HepG2 (cell line): ENCODE data around the gene EPHX1. TPM values are rescaled to one million over a fixed set of nuclear protein-coding genes. Genes with fewer than 3 reads are reported as not detected.
A peak's percentile ranks its signal among the peaks of the same experiment; 100 is the strongest.

Experiments used
- ATAC-seq: fragments of 200-7000 bp; cut with Tn5 transposase; 3 replicates; pipeline ENCODE4 v1.9.1; 2020; ENCODE audit warnings: mild to moderate bottlenecking, moderate library complexity
- BruUV-seq: library from RNA; stranded (reverse); fragments of 400-500 nt; replicated peaks from 2 replicates; lab custom pipeline; 2021; lab: Mats Ljungman, UMichigan
- CTCF ChIA-PET: fragments of 300-600 bp; formaldehyde crosslinking; extraction: SDS; loops from one replicate; lab custom pipeline; 2021; ENCODE audit warnings: low total read pairs, inconsistent platforms, low intra/inter-chr PET ratio; lab: Yijun Ruan, JAX
- POLR2A ChIA-PET: fragments of 350-600 bp; sonication (Branson Sonifier 250); formaldehyde crosslinking; loops from one replicate; lab custom pipeline; 2020; ENCODE audit warnings: antibody characterized with exemption, inconsistent platforms; lab: Yijun Ruan, JAX
- DNase-seq: peaks from one replicate; pipeline ENCODE4 v3.0.0-alpha.2; 2015; ENCODE audit warnings: low spot score
- FAIRE-seq: peaks from 3 replicates; lab custom pipeline; 2011; peaks lifted over from hg19 to GRCh38; lab: Jason Lieb, UNC
- H2AFZ ChIP-seq: one replicate; pipeline ENCODE4 v1.6.1; 2011; ENCODE audit warnings: low read length, inconsistent platforms
- H3K27ac ChIP-seq: fragments of 300-600 bp; 3 replicates; pipeline ENCODE4 v1.8.0; 2011; ENCODE audit warnings: mixed run types, mild to moderate bottlenecking, mixed read lengths, low read length, inconsistent platforms; ENCODE audit not compliant: insufficient read depth; ENCODE audit errors: extremely low read length
- H3K27me3 ChIP-seq, 2 experiments: fragments of 200-600 bp in 1 of 2; 2 replicates in 1 of 2; 3 replicates in 1 of 2; pipeline versions ENCODE4 v1.6.0 to v1.8.0; 2011; ENCODE audit warnings: low read length in 2 of 2, mild to moderate bottlenecking in 2 of 2, moderate library complexity in 2 of 2, inconsistent platforms in 1 of 2; ENCODE audit not compliant: insufficient read depth in 2 of 2, control insufficient read depth in 1 of 2
- H3K36me3 ChIP-seq, 2 experiments: fragments of 200-600 bp in 1 of 2; replicated peaks in 1 of 2; 2 replicates in 1 of 2; 3 replicates in 1 of 2; pipeline versions ENCODE4 v1.5.1 to v1.8.0; 2011; ENCODE audit warnings: low read length in 2 of 2, inconsistent platforms in 1 of 2; ENCODE audit not compliant: insufficient read depth in 2 of 2, control insufficient read depth in 1 of 2
- H3K4me1 ChIP-seq: 2 replicates; pipeline ENCODE4 v1.5.1; 2012; ENCODE audit warnings: low read length, inconsistent platforms; ENCODE audit not compliant: insufficient read depth
- H3K4me2 ChIP-seq: 2 replicates; pipeline ENCODE4 v1.6.0; 2011; ENCODE audit warnings: low read depth, low read length, inconsistent platforms
- H3K4me3 ChIP-seq, 3 experiments: fragments of 200-600 bp in 1 of 3; sonication (generic), shearing (Covaris generic) in 1 of 3; replicated peaks in 1 of 3; 2 replicates each; pipeline ENCODE4 v1.5.1; 2011 to 2016; ENCODE audit warnings: low read length in 3 of 3, inconsistent platforms in 2 of 3, low read depth in 2 of 3, mild to moderate bottlenecking in 2 of 3, control low read depth in 1 of 3, mixed read lengths in 1 of 3; ENCODE audit not compliant: insufficient read depth in 1 of 3
- H3K79me2 ChIP-seq: one replicate; pipeline ENCODE4 v1.6.1; 2011; ENCODE audit warnings: low read length, inconsistent platforms; ENCODE audit not compliant: insufficient read depth
- H3K9ac ChIP-seq: 2 replicates; pipeline ENCODE4 v1.6.0; 2011; ENCODE audit warnings: mild to moderate bottlenecking, low read depth, low read length, inconsistent platforms; ENCODE audit not compliant: insufficient read depth
- H3K9me3 ChIP-seq: 2 replicates; pipeline ENCODE4 v1.5.1; 2012; ENCODE audit warnings: mild to moderate bottlenecking, low read length
- H4K20me1 ChIP-seq: 2 replicates; pipeline ENCODE4 v1.6.0; 2011; ENCODE audit warnings: inconsistent platforms, mild to moderate bottlenecking, low read length, moderate library complexity; ENCODE audit not compliant: insufficient read depth
- IKZF4 ChIP-seq: sonication (generic); formaldehyde crosslinking; IDR thresholded peaks from 2 replicates; pipeline ENCODE4 v1.5.1; 2020; ENCODE audit warnings: borderline replicate concordance, mild to moderate bottlenecking, low read depth, missing genetic modification reagents; ENCODE audit errors: not compliant biosample characterization
- SNAI1 ChIP-seq: sonication (generic); formaldehyde crosslinking; IDR thresholded peaks from 2 replicates; pipeline ENCODE4 v1.5.0; 2020; ENCODE audit warnings: mild to moderate bottlenecking, missing genetic modification reagents, borderline replicate concordance
- TIGD3 ChIP-seq: sonication (generic); formaldehyde crosslinking; IDR thresholded peaks from 2 replicates; pipeline ENCODE4 v1.5.1; 2020; ENCODE audit warnings: mild to moderate bottlenecking, missing genetic modification reagents, borderline replicate concordance
- ZFP91 ChIP-seq: sonication (generic); formaldehyde crosslinking; IDR thresholded peaks from 2 replicates; pipeline ENCODE4 v1.9.0; 2022; ENCODE audit warnings: missing genetic modification reagents, mild to moderate bottlenecking, borderline replicate concordance
- ZNF589 ChIP-seq: sonication (generic); formaldehyde crosslinking; conservative IDR thresholded peaks from 2 replicates; pipeline ENCODE4 v1.8.0; 2022; ENCODE audit warnings: mild to moderate bottlenecking, moderate library complexity, missing genetic modification reagents
- WGBS: methylation state at CpG from one replicate; pipeline ENCODE4 v1.1.6; 2017; ENCODE audit warnings: low lambda C conversion rate; 5-methylcytosine and 5-hydroxymethylcytosine counted together
- in situ Hi-C: cut with HindIII; loops from 2 replicates; pipeline ENCODE4 v1.10.0; 2017; ENCODE audit warnings: low pct_unique_long_range_greater_than_20kb; ENCODE audit not compliant: extremely low pct_ligation_motif_present
- intact Hi-C: fragments of 100-400 bp; cut with micrococcal nuclease; formaldehyde crosslinking; loops from one replicate; pipeline ENCODE4 v1.10.0; 2022; ENCODE audit not compliant: unreplicated experiment
- polyA plus RNA-seq, 8 experiments: library from polyadenylated mRNA; depleted of rRNA in 3 of 8; stranded (reverse) in 7 of 8; unstranded in 1 of 8; fragments of >200 nt; fragmentation: Illumina TruSeq in 4 of 8; extraction: Trizol in 4 of 8; gene quantifications; 2 replicates each; pipeline versions ENCODE4 v1.2.1 to v1.2.3, GENCODE V29; 2011 to 2016; ENCODE audit warnings: low read depth in 4 of 8, missing spikeins in 1 of 8, mixed read lengths in 1 of 8; ENCODE audit not compliant: insufficient read depth in 1 of 8
- total RNA-seq, 5 experiments: library from RNA; depleted of rRNA; stranded (reverse); fragments of >200 nt; fragmentation: Illumina TruSeq; extraction: Trizol; gene quantifications; 2 replicates each; pipeline ENCODE4 v1.2.3, GENCODE V29; 2016; ENCODE audit warnings: low read depth in 1 of 5

The EPHX1 gene
- total and polyA plus RNA-seq, 2 of the 13 experiments (the other 11 are each of a cell fraction or from before 2014, with no cell fraction given): 27.7 to 36.5 TPM

GRCh38 chr1:225812488-225813213 lies 2.7 kb downstream of the EPHX1 start:
- in situ Hi-C loops (no loop called here), intact Hi-C loops (loop anchor here (1.0 to 2.0 kb wide), 3 partner anchors 32 to 70 kb away; partner anchors contain the start of genes SRP9 and TMEM63A)
- Histone ChIP-seq H3K4me2 (peak overlapping the region; percentile 93), H4K20me1 (no peaks in the 10 kb centered on the region), H3K36me3 (peaks cover 0 to 1% of the 10 kb centered on the region in 2 experiments; a peak in 1 of 5 replicates), H3K9ac (peak overlapping the region; percentile 38), H3K9me3 (no peaks in the 10 kb centered on the region), H3K79me2 (peaks cover 40% of the 10 kb centered on the region), H3K27me3 (no peaks in the 10 kb centered on the region), H3K27ac (peak overlapping the region; percentile 72), H3K4me3 (peak overlapping the region in 2 of 3 experiments; percentile 11 to 87; a peak in 2 of 6 replicates), H2AFZ (no peak overlapping the region), H3K4me1 (peaks cover 74% of the 10 kb centered on the region)
- CTCF ChIA-PET: no interaction called here
- 68% methylated on average over 6 of the region's 8 CpGs for WGBS
- no TSS peak for BruUV-seq
- DNase-seq: no peak
- POLR2A ChIA-PET: interaction anchor here (0.6 to 6.3 kb wide), 11 partner anchors 10 to 250 kb away, joined by 3 to 87 read pairs (median 5); partner anchors contain the start of genes H3-3A, PYCR2, SRP9 and TMEM63A
- 0 out of 2 replicates have a peak, but pooled peaks have one; percentile 3 for TF ChIP-seq TIGD3 (CRISPR knock-in tag)
- no peak for TF ChIP-seq IKZF4 (CRISPR knock-in tag)
- TF ChIP-seq ZFP91 (CRISPR knock-in tag): no peak
- peak; percentile 15; the same call in 1 of the 2 replicates for TF ChIP-seq SNAI1
- TF ChIP-seq ZNF589 (CRISPR knock-in tag): no peak
- ATAC-seq: peak; percentile 4
- peak; percentile 55 for FAIRE-seq
